HepG2 (cell line): Measurements from ENCODE around the gene CHID1. TPM values are rescaled to one million over a fixed set of nuclear protein-coding genes. Genes with fewer than 3 reads are reported as not detected.

Experiments
- FOXJ3 ChIP-seq: sonication (generic); formaldehyde crosslinking; IDR thresholded peaks from 2 replicates; pipeline ENCODE4 v1.4.0; 2020; ENCODE audit warnings: missing genetic modification reagents, mild to moderate bottlenecking, borderline replicate concordance
- FOXP1 ChIP-seq, 2 experiments: fragments of 450-650 bp in 1 of 2; IDR thresholded peaks; 2 replicates each; pipeline ENCODE4 v1.6.1; 2017 to 2018; ENCODE audit warnings: antibody characterized with exemption in 1 of 2
- KLF9 ChIP-seq: IDR thresholded peaks from 2 replicates; pipeline ENCODE4 v1.6.1; 2016; ENCODE audit warnings: low read depth
- NCOA5 ChIP-seq: sonication (generic); formaldehyde crosslinking; IDR thresholded peaks from 2 replicates; pipeline ENCODE4 v1.4.0; 2020; ENCODE audit warnings: missing genetic modification reagents
- NFIB ChIP-seq: sonication (generic); formaldehyde crosslinking; IDR thresholded peaks from 2 replicates; pipeline ENCODE4 v1.9.0; 2021; ENCODE audit warnings: missing genetic modification reagents, mild to moderate bottlenecking, borderline replicate concordance
- POLR2A ChIP-seq, 2 experiments: IDR thresholded peaks; 2 replicates each; pipeline ENCODE4 v1.6.1; 2011; ENCODE audit warnings: low read depth in 2 of 2, low read length in 2 of 2, mild to moderate bottlenecking in 1 of 2, moderate library complexity in 1 of 2; ENCODE audit not compliant: insufficient read depth in 1 of 2
- ZFYVE20 ChIP-seq: sonication (generic); formaldehyde crosslinking; IDR thresholded peaks from 2 replicates; pipeline ENCODE4 v1.8.0; 2023; ENCODE audit warnings: low read depth, mild to moderate bottlenecking, moderate library complexity, missing genetic modification reagents, borderline replicate concordance
- ZMAT3 ChIP-seq: sonication (generic); formaldehyde crosslinking; conservative IDR thresholded peaks from 2 replicates; pipeline ENCODE4 v1.7.0; 2021; ENCODE audit warnings: missing genetic modification reagents
- ZNF12 ChIP-seq: sonication (generic); formaldehyde crosslinking; IDR thresholded peaks from 2 replicates; pipeline ENCODE4 v1.5.0; 2020; ENCODE audit warnings: missing genetic modification reagents
- ZNF124 ChIP-seq: sonication (generic); formaldehyde crosslinking; IDR thresholded peaks from 2 replicates; pipeline ENCODE4 v1.4.0; 2020; ENCODE audit warnings: missing genetic modification reagents
- ZNF24 ChIP-seq: fragments of 450-650 bp; IDR thresholded peaks from 2 replicates; pipeline ENCODE4 v1.6.1; 2017; ENCODE audit warnings: antibody characterized with exemption, mild to moderate bottlenecking
- ZNF460 ChIP-seq: sonication (generic); formaldehyde crosslinking; IDR thresholded peaks from 2 replicates; pipeline ENCODE4 v1.5.1; 2020; ENCODE audit warnings: missing genetic modification reagents, mild to moderate bottlenecking, borderline replicate concordance
- polyA plus RNA-seq, 8 experiments: library from polyadenylated mRNA; depleted of rRNA in 3 of 8; stranded (reverse) in 7 of 8; unstranded in 1 of 8; fragments of >200 nt; fragmentation: Illumina TruSeq in 4 of 8; extraction: Trizol in 4 of 8; gene quantifications; 2 replicates each; pipeline versions ENCODE4 v1.2.1 to v1.2.3, GENCODE V29; 2011 to 2016; ENCODE audit warnings: low read depth in 4 of 8, missing spikeins in 1 of 8, mixed read lengths in 1 of 8; ENCODE audit not compliant: insufficient read depth in 1 of 8
- total RNA-seq, 5 experiments: library from RNA; depleted of rRNA; stranded (reverse); fragments of >200 nt; fragmentation: Illumina TruSeq; extraction: Trizol; gene quantifications; 2 replicates each; pipeline ENCODE4 v1.2.3, GENCODE V29; 2016; ENCODE audit warnings: low read depth in 1 of 5
- TF ChIP-seq, protein P1 (sequence below): sonication (generic); formaldehyde crosslinking; IDR thresholded peaks from 2 replicates; pipeline ENCODE4 v1.8.1; 2023; ENCODE audit warnings: missing genetic modification reagents, inconsistent platforms, borderline replicate concordance
- TF ChIP-seq, protein P2 (sequence below): sonication (generic); formaldehyde crosslinking; IDR thresholded peaks from 2 replicates; pipeline ENCODE4 v1.4.0; 2020; ENCODE audit warnings: missing genetic modification reagents
- TF ChIP-seq, protein P3 (sequence below): sonication (generic); formaldehyde crosslinking; IDR thresholded peaks from 2 replicates; pipeline ENCODE4 v1.9.0; 2021; ENCODE audit warnings: missing genetic modification reagents, mild to moderate bottlenecking, borderline replicate concordance
- TF ChIP-seq, protein P4 (sequence below): sonication (generic); formaldehyde crosslinking; IDR thresholded peaks from 2 replicates; pipeline ENCODE4 v1.4.0; 2020; ENCODE audit warnings: missing genetic modification reagents

The CHID1 gene
- total and polyA plus RNA-seq, 2 of the 13 experiments (the other 11 are each of a cell fraction or from before 2014, with no cell fraction given): 65.1 to 93.6 TPM

DNA sequence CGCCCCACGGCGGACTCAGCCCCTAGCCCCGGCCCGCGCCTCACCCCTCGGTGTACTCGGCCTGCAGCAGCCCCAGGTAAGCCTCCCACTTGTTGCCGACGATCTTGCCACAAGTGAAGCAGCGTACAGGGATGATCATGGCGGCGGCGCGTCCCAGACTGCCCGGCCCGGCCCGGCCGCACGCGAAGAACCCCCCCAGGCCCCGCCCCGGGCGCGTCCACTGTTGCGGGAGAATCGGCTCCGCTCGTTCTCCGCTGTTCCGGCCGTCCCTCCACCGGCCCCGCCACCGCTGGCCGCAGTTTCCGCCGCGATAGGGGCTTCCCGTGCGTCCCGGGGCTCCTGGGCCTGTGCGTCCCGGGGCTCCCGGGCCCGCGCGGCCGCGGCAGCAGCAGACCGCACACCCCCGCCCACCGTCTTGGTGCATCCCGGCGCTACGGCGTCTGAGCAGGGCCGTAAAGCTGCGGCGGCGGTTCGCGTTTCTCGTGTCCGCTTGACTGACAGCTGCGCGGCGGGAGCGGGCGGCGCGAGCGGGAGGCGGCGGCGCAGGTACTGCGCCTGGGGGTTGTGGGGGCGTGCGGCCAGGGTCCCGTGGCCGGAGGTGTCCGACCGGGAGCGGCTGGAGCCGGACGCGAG lies 68.1 kb downstream of the CHID1 start, which contains the start of the genes POLR2L and TSPAN4 (continued):
- TF ChIP-seq, protein P1, sequence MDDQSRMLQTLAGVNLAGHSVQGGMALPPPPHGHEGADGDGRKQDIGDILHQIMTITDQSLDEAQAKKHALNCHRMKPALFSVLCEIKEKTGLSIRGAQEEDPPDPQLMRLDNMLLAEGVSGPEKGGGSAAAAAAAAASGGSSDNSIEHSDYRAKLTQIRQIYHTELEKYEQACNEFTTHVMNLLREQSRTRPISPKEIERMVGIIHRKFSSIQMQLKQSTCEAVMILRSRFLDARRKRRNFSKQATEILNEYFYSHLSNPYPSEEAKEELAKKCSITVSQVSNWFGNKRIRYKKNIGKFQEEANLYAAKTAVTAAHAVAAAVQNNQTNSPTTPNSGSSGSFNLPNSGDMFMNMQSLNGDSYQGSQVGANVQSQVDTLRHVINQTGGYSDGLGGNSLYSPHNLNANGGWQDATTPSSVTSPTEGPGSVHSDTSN: 0 out of 2 replicates have a peak, but pooled peaks have one; percentile 40
- TF ChIP-seq, protein P2, sequence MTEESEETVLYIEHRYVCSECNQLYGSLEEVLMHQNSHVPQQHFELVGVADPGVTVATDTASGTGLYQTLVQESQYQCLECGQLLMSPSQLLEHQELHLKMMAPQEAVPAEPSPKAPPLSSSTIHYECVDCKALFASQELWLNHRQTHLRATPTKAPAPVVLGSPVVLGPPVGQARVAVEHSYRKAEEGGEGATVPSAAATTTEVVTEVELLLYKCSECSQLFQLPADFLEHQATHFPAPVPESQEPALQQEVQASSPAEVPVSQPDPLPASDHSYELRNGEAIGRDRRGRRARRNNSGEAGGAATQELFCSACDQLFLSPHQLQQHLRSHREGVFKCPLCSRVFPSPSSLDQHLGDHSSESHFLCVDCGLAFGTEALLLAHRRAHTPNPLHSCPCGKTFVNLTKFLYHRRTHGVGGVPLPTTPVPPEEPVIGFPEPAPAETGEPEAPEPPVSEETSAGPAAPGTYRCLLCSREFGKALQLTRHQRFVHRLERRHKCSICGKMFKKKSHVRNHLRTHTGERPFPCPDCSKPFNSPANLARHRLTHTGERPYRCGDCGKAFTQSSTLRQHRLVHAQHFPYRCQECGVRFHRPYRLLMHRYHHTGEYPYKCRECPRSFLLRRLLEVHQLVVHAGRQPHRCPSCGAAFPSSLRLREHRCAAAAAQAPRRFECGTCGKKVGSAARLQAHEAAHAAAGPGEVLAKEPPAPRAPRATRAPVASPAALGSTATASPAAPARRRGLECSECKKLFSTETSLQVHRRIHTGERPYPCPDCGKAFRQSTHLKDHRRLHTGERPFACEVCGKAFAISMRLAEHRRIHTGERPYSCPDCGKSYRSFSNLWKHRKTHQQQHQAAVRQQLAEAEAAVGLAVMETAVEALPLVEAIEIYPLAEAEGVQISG (CRISPR knock-in tag): peak; percentile 36; the same call in 1 of the 2 replicates
- TF ChIP-seq KLF9 (CRISPR knock-in tag) (no peak), FOXP1 (IDR thresholded peaks at IDR 0.05) (no peak), FOXP1 (CRISPR knock-in tag; IDR thresholded peaks at IDR 0.05) (no peak), ZNF124 (CRISPR knock-in tag) (no peak), ZMAT3 (peak; percentile 91), ZNF24 (peak; percentile 44; the same call in 1 of the 2 replicates), NFIB (CRISPR knock-in tag) (no peak), ZNF12 (CRISPR knock-in tag) (no peak), POLR2A (IDR thresholded peaks at IDR 0.05; ENCODE audit: insufficient read depth in 1 of 2, low read depth in 2 of 2, low read length in 2 of 2) (peak in 1 of 2 experiments; percentile 96; a peak in 2 of 4 replicates), NCOA5 (CRISPR knock-in tag) (no peak), ZNF460 (CRISPR knock-in tag) (no peak), FOXJ3 (CRISPR knock-in tag) (no peak), ZFYVE20 (no peak)
- TF ChIP-seq, protein P3, sequence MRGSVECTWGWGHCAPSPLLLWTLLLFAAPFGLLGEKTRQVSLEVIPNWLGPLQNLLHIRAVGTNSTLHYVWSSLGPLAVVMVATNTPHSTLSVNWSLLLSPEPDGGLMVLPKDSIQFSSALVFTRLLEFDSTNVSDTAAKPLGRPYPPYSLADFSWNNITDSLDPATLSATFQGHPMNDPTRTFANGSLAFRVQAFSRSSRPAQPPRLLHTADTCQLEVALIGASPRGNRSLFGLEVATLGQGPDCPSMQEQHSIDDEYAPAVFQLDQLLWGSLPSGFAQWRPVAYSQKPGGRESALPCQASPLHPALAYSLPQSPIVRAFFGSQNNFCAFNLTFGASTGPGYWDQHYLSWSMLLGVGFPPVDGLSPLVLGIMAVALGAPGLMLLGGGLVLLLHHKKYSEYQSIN: no peak
- TF ChIP-seq, protein P4, sequence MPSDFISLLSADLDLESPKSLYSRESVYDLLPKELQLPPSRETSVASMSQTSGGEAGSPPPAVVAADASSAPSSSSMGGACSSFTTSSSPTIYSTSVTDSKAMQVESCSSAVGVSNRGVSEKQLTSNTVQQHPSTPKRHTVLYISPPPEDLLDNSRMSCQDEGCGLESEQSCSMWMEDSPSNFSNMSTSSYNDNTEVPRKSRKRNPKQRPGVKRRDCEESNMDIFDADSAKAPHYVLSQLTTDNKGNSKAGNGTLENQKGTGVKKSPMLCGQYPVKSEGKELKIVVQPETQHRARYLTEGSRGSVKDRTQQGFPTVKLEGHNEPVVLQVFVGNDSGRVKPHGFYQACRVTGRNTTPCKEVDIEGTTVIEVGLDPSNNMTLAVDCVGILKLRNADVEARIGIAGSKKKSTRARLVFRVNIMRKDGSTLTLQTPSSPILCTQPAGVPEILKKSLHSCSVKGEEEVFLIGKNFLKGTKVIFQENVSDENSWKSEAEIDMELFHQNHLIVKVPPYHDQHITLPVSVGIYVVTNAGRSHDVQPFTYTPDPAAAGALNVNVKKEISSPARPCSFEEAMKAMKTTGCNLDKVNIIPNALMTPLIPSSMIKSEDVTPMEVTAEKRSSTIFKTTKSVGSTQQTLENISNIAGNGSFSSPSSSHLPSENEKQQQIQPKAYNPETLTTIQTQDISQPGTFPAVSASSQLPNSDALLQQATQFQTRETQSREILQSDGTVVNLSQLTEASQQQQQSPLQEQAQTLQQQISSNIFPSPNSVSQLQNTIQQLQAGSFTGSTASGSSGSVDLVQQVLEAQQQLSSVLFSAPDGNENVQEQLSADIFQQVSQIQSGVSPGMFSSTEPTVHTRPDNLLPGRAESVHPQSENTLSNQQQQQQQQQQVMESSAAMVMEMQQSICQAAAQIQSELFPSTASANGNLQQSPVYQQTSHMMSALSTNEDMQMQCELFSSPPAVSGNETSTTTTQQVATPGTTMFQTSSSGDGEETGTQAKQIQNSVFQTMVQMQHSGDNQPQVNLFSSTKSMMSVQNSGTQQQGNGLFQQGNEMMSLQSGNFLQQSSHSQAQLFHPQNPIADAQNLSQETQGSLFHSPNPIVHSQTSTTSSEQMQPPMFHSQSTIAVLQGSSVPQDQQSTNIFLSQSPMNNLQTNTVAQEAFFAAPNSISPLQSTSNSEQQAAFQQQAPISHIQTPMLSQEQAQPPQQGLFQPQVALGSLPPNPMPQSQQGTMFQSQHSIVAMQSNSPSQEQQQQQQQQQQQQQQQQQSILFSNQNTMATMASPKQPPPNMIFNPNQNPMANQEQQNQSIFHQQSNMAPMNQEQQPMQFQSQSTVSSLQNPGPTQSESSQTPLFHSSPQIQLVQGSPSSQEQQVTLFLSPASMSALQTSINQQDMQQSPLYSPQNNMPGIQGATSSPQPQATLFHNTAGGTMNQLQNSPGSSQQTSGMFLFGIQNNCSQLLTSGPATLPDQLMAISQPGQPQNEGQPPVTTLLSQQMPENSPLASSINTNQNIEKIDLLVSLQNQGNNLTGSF (CRISPR knock-in tag): peak; percentile 44; the same call in 1 of the 2 replicates
